ENCODE data around the gene CXCL14. TPM values are rescaled to one million over a fixed set of nuclear protein-coding genes. Genes with fewer than 3 reads are reported as not detected.
A peak's percentile ranks its signal among the peaks of the same experiment; 100 is the strongest.

The CXCL14 gene
- total and polyA plus RNA-seq, 2 of the 4 experiments (the other 2 are of a cell fraction): not detected

DNA sequence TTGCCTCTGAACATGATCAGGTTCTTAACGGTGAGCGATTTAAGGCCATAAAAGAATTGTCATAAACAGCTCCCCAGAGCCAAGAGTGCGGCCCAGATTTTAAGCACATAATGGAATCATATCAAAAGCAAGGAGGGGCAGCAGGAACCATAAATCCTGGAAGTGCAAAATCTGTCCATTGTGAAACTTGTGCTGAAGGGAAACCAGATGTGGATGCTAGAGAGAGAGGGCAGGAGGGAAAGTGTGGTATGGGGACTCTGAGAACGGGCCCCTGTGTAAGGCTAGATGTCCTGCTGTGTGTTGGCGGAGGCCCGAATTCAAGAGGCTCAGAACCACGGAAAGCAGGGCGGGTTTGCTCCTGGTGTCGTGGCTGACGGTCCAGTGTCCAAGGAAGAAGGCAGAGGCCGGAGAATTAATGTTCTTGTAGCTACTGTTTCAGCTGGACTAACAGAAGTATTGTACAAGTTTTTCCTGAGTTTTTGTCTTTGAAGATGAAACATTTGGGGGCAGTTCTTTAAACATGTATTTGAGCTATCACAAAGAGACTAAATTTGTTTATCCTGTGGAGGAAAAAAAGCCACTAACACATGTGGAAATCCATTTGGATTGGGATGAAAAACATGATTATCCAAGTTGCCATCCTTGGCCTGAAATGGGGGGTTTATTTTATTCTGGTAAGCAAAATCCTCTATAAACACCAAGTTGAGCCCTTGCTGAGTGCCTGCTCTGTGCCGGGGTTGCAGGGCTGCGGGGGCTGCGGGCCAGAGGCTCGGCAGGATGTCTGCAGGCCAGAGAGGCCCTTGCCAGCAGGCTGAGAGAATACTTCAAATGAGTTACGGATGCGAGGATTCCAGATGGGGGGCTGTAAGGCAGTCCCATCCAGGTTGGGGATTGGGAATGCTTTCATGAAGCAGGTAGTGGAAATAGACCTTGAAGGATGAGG is 9.2 kb upstream of the CXCL14 start:
- no peak overlapping the region for H3K27ac ChIP-seq (ENCODE audit: insufficient read depth, low read length)
- no peaks in the 10 kb centered on the region for H3K9me3 ChIP-seq (ENCODE audit: control insufficient read depth, insufficient read depth, low read length)
- H3K9ac ChIP-seq (ENCODE audit: low read depth, low read length): no peak overlapping the region
- DNase-seq: no peak
- no peaks in the 10 kb centered on the region for H3K9me1 ChIP-seq (ENCODE audit: insufficient read depth, low read length)
- no peak overlapping the region for H3K18ac ChIP-seq (ENCODE audit: low read depth, low read length)
- no peak for ATAC-seq (ENCODE audit: low read depth)
- dilution Hi-C loops (cut with HindIII; ENCODE audit: low sequenced_read_pairs, unreplicated experiment) (no loop called here), in situ Hi-C loops (cut with MboI; ENCODE audit: low sequenced_read_pairs) (no loop called here), intact Hi-C loops (cut with micrococcal nuclease) (no loop called here)
- no peak overlapping the region for H2AK9ac ChIP-seq (replicated peaks; ENCODE audit: low read depth, low read length, poor library complexity)
- ChIA-PET CTCF (no interaction called here), POLR2A (ENCODE audit: unreplicated experiment) (no interaction called here)
- H3K79me1 ChIP-seq (ENCODE audit: low read depth in 1 of 2, low read length in 2 of 2): no peaks in the 10 kb centered on the region
- H2BK5ac ChIP-seq (ENCODE audit: low read depth, low read length, poor library complexity, severe bottlenecking): no peak overlapping the region
- WGBS, 2 experiments (ENCODE audit: extremely low coverage in 2 of 2, insufficient read length in 1 of 2): 11% methylated on average over 13 of the region's 17 CpGs; no CpG with 5 or more reads in 1 of the 2 experiments
- H4K5ac ChIP-seq (ENCODE audit: low read depth, low read length): no peak overlapping the region
- peaks cover 23% of the 10 kb centered on the region for H3K27me3 ChIP-seq (ENCODE audit: control insufficient read depth, insufficient read depth, low read length)
- H4K91ac ChIP-seq (ENCODE audit: insufficient read depth, low read depth, low read length): no peak overlapping the region
- no peak overlapping the region for H4K8ac ChIP-seq (ENCODE audit: low read depth in 2 of 2, low read length in 2 of 2)
- H2AK5ac ChIP-seq (ENCODE audit: low read depth, low read length): no peak overlapping the region
- no peak overlapping the region for H3K4ac ChIP-seq (ENCODE audit: low read depth, low read length)
- H3K4me2 ChIP-seq (ENCODE audit: low read depth, low read length): no peak overlapping the region
- H2AFZ ChIP-seq (replicated peaks; ENCODE audit: low read length, poor library complexity): peak overlapping the region; percentile 43
- TF ChIP-seq FOS (IDR thresholded peaks at IDR 0.05; ENCODE audit: low read depth, low read length) (no peak), MXI1 (IDR thresholded peaks at IDR 0.05; ENCODE audit: borderline replicate concordance, low read depth, low read length) (no peak), POLR2A (IDR thresholded peaks at IDR 0.05; ENCODE audit: low read depth, low read length) (no peak)
- no peak overlapping the region for H3K4me3 ChIP-seq (ENCODE audit: insufficient read depth, low read depth, low read length)
- H3K23ac ChIP-seq (ENCODE audit: low read depth, low read length): no peak overlapping the region
- H3K14ac ChIP-seq (replicated peaks; ENCODE audit: low read depth, low read length): no peak overlapping the region
- no peak overlapping the region for H2BK20ac ChIP-seq (ENCODE audit: low read depth, low read length)
- no peak overlapping the region for H3K56ac ChIP-seq (ENCODE audit: extremely low read depth, insufficient read depth, low read length)
- no TSS peak for BruUV-seq (replicated peaks)
- no peaks in the 10 kb centered on the region for H3K4me1 ChIP-seq (ENCODE audit: control insufficient read depth, insufficient read depth, low read length)
- H2BK120ac ChIP-seq (ENCODE audit: low read depth, low read length): no peak overlapping the region
- H4K20me1 ChIP-seq (ENCODE audit: insufficient read depth, low read length): no peaks in the 10 kb centered on the region
- no peak overlapping the region for H2BK15ac ChIP-seq (ENCODE audit: low read depth, low read length)
- no peaks in the 10 kb centered on the region for H3K36me3 ChIP-seq (ENCODE audit: control insufficient read depth, insufficient read depth, low read length)

Measured in IMR-90 (cell line).